ENCODE measurements around the gene ATP6V0E2.

DNA sequence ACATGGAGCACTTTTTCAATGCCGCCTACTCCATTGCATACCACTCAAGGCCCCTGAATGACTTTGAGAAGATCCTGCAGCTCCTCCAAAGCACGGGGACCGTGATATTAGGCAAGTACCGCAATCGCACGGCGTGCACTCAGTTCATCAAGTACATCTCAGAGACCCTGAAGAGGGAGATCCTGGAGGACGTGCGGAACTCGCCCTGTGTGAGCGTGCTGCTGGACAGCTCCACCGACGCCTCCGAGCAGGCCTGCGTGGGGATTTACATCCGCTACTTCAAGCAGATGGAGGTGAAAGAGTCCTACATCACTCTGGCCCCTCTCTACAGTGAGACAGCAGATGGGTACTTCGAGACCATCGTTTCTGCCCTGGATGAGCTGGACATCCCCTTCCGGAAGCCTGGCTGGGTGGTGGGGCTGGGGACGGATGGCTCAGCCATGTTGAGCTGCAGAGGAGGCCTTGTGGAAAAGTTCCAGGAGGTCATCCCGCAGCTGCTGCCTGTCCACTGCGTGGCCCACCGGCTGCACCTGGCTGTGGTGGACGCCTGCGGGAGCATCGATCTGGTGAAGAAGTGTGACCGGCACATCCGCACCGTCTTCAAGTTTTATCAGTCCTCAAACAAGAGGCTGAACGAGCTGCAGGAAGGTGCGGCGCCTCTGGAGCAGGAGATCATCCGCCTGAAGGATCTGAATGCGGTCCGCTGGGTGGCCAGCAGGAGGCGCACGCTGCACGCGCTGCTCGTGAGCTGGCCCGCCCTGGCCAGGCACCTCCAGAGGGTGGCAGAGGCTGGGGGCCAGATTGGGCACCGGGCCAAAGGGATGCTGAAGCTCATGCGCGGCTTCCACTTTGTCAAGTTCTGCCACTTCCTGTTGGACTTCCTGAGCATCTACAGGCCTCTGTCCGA lies 12.7 kb upstream of the ATP6V0E2 start:
- TF ChIP-seq EZH2 (IDR thresholded peaks at IDR 0.05) (no peak), POLR2AphosphoS5 (IDR thresholded peaks at IDR 0.05; ENCODE audit: borderline replicate concordance, low read depth, low read length) (no peak)
